Upper lobe of left lung (tissue), 6 donors: ENCODE results near the gene ADH4. TPM values are rescaled to one million over a fixed set of nuclear protein-coding genes. Genes with fewer than 3 reads are reported as not detected.
"Not testable (repeated sequence)": the region's sequence is repeated elsewhere in the genome, so short reads cannot be mapped to it uniquely, and the experiment has no call there.

Experiments
- ATAC-seq, 2 donors: fragments of 200-7000 bp; cut with Tn5 transposase; one replicate each; pipeline ENCODE4 v1.9.1; 2022; ENCODE audit warnings: mild to moderate bottlenecking in 2 of 2, moderate library complexity in 2 of 2; ENCODE audit not compliant: low FRiP score in 2 of 2
- DNase-seq, 2 donors: peaks; one replicate each; pipeline ENCODE4 v3.0.0-alpha.2; 2019 to 2020
- H3K27ac ChIP-seq, 4 donors: fragments of 200-600 bp; sonication (generic); one replicate each; pipeline ENCODE4 v1.5.1; 2016 to 2019
- H3K27me3 ChIP-seq, 4 donors: fragments of 200-600 bp; sonication (generic); one replicate each; pipeline ENCODE4 v1.5.1; 2017 to 2019
- H3K36me3 ChIP-seq, 4 donors: fragments of 200-600 bp; sonication (generic); one replicate each; pipeline ENCODE4 v1.5.1; 2016 to 2019
- H3K4me1 ChIP-seq, 4 donors: fragments of 200-600 bp; sonication (generic); one replicate each; pipeline ENCODE4 v1.5.1; 2018 to 2019
- H3K4me3 ChIP-seq, 4 donors: fragments of 200-600 bp; sonication (generic); one replicate each; pipeline ENCODE4 v1.5.1; 2017 to 2019; ENCODE audit warnings: mild to moderate bottlenecking in 2 of 4, moderate library complexity in 1 of 4
- H3K9me3 ChIP-seq, 4 donors: fragments of 200-600 bp; sonication (generic); one replicate each; pipeline ENCODE4 v1.5.1; 2018 to 2019
- CTCF ChIP-seq, 6 experiments: fragments of 450-650 bp in 4 of 6; fragments of 200-600 bp in 2 of 6; sonication (generic) in 2 of 6; IDR thresholded peaks; one replicate each; pipeline ENCODE4 v1.5.1; 2016 to 2019; ENCODE audit warnings: antibody characterized with exemption in 6 of 6
- EP300 ChIP-seq, 4 donors: sonication (generic); formaldehyde crosslinking; IDR thresholded peaks; one replicate each; pipeline ENCODE4 v1.5.1; 2017; ENCODE audit warnings: antibody characterized with exemption in 4 of 4, control low read depth in 2 of 4
- POLR2A ChIP-seq, 4 donors: fragments of 450-650 bp; IDR thresholded peaks; one replicate each; pipeline ENCODE4 v1.5.1; 2016 to 2017; ENCODE audit warnings: antibody characterized with exemption in 4 of 4, mild to moderate bottlenecking in 2 of 4
- POLR2AphosphoS5 ChIP-seq, 2 donors: sonication (generic); formaldehyde crosslinking; IDR thresholded peaks; one replicate each; pipeline ENCODE4 v1.5.1; 2017; ENCODE audit warnings: antibody characterized with exemption in 2 of 2
- WGBS, 2 donors: methylation state at CpG; one replicate each; pipeline ENCODE4 v1.1.5; 2017 to 2018; 5-methylcytosine and 5-hydroxymethylcytosine counted together
- total RNA-seq, 6 donors: library from RNA; depleted of rRNA in 4 of 6; stranded (reverse); fragments of >200 nt in 4 of 6; gene quantifications; one replicate each; pipeline versions ENCODE4 v1.1.0 to v1.2.1, GENCODE V29; 2016 to 2021
- donor health status: DM: no; HTN: no; CAD: no; lungs with moderate emphysema.
- donor health status: DM: no; HTN: yes; CAD: no; lungs with severe emphysema.

Gene ADH4
- total RNA-seq, 6 donors from 2014 or later = 0.22 to 0.67 (median 0.31) TPM; not detected in 3

GRCh38 chr4:99104153-99104552, 39.9 kb downstream of the ADH4 start:
- no peak overlapping the region for H3K4me3 ChIP-seq
- H3K9me3 ChIP-seq = no peaks in the 10 kb centered on the region
- TF ChIP-seq POLR2AphosphoS5 (IDR thresholded peaks at IDR 0.05) (no peak), EP300 (IDR thresholded peaks at IDR 0.05) (no peak), CTCF (IDR thresholded peaks at IDR 0.05) (no peak), POLR2A (IDR thresholded peaks at IDR 0.05) (no peak)
- no peaks in the 10 kb centered on the region for H3K27me3 ChIP-seq
- 78 to 96% methylated on average over 1 of the region's 1 CpG for WGBS, 2 donors
- no peak for ATAC-seq
- H3K4me1 ChIP-seq = no peaks in the 10 kb centered on the region
- H3K36me3 ChIP-seq = no peaks in the 10 kb centered on the region
- H3K27ac ChIP-seq = no peak overlapping the region
- DNase-seq = no peak

- DNase-seq (no peak), ATAC-seq (no peak)
- Histone ChIP-seq H3K27ac (no peak overlapping the region), H3K36me3 (no peaks in the 10 kb centered on the region), H3K4me1 (no peaks in the 10 kb centered on the region), H3K9me3 (no peaks in the 10 kb centered on the region), H3K27me3 (no peaks in the 10 kb centered on the region), H3K4me3 (no peak overlapping the region)
- TF ChIP-seq EP300 (IDR thresholded peaks at IDR 0.05) (no peak), POLR2A (IDR thresholded peaks at IDR 0.05) (no peak), CTCF (IDR thresholded peaks at IDR 0.05) (no peak), POLR2AphosphoS5 (IDR thresholded peaks at IDR 0.05) (no peak)
Measured at GRCh38 chr4:99103166-99103565, 40.9 kb downstream of the ADH4 start.

GRCh38 chr4:99102634-99103033, 41.5 kb downstream of the ADH4 start:
- H3K9me3 ChIP-seq = no peaks in the 10 kb centered on the region
- H3K36me3 ChIP-seq = no peaks in the 10 kb centered on the region
- H3K4me1 ChIP-seq = no peaks in the 10 kb centered on the region
- no peaks in the 10 kb centered on the region for H3K27me3 ChIP-seq
- no peak overlapping the region for H3K27ac ChIP-seq
- ATAC-seq = no peak
- DNase-seq = no peak
- WGBS, 2 donors = 98 to 100% methylated on average over 2 of the region's 2 CpGs
- TF ChIP-seq CTCF (IDR thresholded peaks at IDR 0.05) (no peak), POLR2A (IDR thresholded peaks at IDR 0.05) (no peak), EP300 (IDR thresholded peaks at IDR 0.05) (no peak), POLR2AphosphoS5 (IDR thresholded peaks at IDR 0.05) (no peak)
- no peak overlapping the region for H3K4me3 ChIP-seq

GRCh38 chr4:99100876-99101275, 43.2 kb downstream of the ADH4 start:
- no peaks in the 10 kb centered on the region for H3K9me3 ChIP-seq
- ATAC-seq (no peak), DNase-seq (no peak)
- H3K4me1 ChIP-seq = no peaks in the 10 kb centered on the region
- H3K36me3 ChIP-seq = no peaks in the 10 kb centered on the region
- H3K27me3 ChIP-seq = no peaks in the 10 kb centered on the region
- WGBS, 2 donors = 94 to 100% methylated on average over 1 of the region's 1 CpG
- no peak overlapping the region for H3K27ac ChIP-seq
- no peak for TF ChIP-seq POLR2AphosphoS5 (IDR thresholded peaks at IDR 0.05)
- no peak for TF ChIP-seq CTCF (IDR thresholded peaks at IDR 0.05)
- no peak for TF ChIP-seq POLR2A (IDR thresholded peaks at IDR 0.05)
- no peak for TF ChIP-seq EP300 (IDR thresholded peaks at IDR 0.05)
- H3K4me3 ChIP-seq = no peak overlapping the region

GRCh38 chr4:99099814-99100213, 44.3 kb downstream of the ADH4 start:
- not testable (repeated sequence) for ATAC-seq, H3K4me3 ChIP-seq, DNase-seq, H3K4me1 ChIP-seq, H3K36me3 ChIP-seq, H3K27me3 ChIP-seq, H3K27ac ChIP-seq, H3K9me3 ChIP-seq
- WGBS, 2 donors = 70 to 75% methylated on average over 5 of the region's 5 CpGs
